ENCODE data around the gene SMC4. TPM values are rescaled to one million over a fixed set of nuclear protein-coding genes. Genes with fewer than 3 reads are reported as not detected.

Gene SMC4
- total RNA-seq, 2 experiments from 2014 or later, result 187 to 189 TPM

DNA sequence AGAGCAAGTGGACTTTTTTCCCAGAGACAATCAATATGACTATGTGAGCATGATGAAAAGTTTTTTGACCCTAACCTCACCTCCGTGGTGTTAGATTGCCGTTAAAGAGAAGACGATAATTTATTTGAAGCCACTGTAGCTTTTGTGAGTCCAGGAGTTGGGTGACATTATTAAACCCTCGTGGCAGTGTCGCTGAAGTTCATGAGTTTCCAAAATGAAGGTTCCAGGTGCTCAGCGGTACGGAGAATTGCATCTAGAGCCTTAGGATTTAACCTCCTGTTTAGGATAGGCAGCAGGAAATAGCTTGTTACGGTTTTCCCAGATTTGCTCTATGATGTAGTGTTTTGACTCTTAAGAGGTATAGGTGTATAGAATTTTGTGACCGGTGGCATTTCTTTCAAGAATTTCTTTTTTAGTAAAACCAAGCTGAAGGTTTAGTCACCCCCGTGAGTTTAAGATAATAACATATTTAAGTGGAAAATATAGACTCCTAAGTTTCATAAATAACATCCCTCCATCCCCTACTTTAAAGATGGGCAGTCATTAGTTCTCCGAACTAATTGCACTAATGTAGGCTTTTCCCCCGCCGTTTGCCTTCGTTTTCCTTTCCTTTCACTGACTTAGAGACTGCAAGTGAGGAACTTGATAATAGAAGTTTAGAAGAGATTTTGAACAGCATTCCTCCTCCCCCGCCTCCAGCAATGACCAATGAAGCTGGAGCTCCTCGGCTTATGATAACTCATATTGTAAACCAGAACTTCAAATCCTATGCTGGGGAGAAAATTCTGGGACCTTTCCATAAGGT lies 2.0 kb downstream of the SMC4 start:
- no peak for DNase-seq
- H3K9me3 Mint-ChIP-seq, result no peaks in the 10 kb centered on the region
- peaks cover 43% of the 10 kb centered on the region for H3K36me3 Mint-ChIP-seq
- H3K4me3 Mint-ChIP-seq, result peak overlapping the region; percentile 92
- POLR2A ChIA-PET, result interaction anchor here (1.2 to 2.9 kb wide), 2 partner anchors 13 to 47 kb away, joined by 5 to 39 read pairs; partner anchors contain the start of gene TRIM59
- ATAC-seq (ENCODE audit: low read depth), result no peak
- H3K27ac Mint-ChIP-seq, result peak overlapping the region; percentile 86
- H3K4me1 Mint-ChIP-seq, result peaks cover 34% of the 10 kb centered on the region
- H3K27me3 Mint-ChIP-seq, result no peaks in the 10 kb centered on the region

DNA sequence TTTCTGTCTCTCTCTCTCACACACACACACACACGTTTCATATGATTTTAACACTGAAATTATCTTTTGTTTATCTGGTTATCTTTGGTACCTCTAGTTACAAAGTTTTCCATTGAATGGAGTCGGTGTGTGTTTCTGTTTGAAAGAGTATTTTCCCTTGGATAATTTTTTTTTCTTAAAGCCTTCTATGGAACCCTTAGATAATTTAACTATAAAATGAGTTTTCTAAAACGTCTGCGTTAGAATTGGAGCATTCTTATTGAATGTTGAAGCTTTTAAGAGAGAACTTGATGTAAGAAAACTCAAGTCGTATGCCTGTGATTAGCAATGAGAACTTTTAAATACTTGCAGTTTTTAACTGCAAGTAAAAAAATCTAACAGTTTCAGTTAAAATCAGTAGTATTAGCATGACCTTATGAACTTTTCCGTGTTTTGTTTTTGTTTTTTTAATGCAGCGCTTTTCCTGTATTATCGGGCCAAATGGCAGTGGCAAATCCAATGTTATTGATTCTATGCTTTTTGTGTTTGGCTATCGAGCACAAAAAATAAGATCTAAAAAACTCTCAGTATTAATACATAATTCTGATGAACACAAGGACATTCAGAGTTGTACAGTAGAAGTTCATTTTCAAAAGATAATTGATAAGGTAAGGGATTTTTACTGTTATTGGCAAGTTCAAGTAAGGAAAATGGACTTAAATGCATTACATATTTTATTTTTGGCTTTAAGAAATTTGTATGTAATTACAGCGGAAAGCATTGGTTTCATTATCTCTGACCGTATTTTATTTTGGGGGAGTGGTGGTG lies 3.0 kb downstream of the SMC4 start:
- Mint-ChIP-seq H3K27ac (peak overlapping the region; percentile 14), H3K4me3 (peak overlapping the region; percentile 92), H3K36me3 (peaks cover 43% of the 10 kb centered on the region), H3K27me3 (no peaks in the 10 kb centered on the region), H3K4me1 (peaks cover 29% of the 10 kb centered on the region), H3K9me3 (no peaks in the 10 kb centered on the region)
- no peak for ATAC-seq (ENCODE audit: low read depth)
- POLR2A ChIA-PET, result interaction anchor here (1.2 to 2.9 kb wide), 2 partner anchors 12 to 47 kb away, joined by 5 to 39 read pairs; partner anchors contain the start of gene TRIM59
- DNase-seq, result no peak

DNA sequence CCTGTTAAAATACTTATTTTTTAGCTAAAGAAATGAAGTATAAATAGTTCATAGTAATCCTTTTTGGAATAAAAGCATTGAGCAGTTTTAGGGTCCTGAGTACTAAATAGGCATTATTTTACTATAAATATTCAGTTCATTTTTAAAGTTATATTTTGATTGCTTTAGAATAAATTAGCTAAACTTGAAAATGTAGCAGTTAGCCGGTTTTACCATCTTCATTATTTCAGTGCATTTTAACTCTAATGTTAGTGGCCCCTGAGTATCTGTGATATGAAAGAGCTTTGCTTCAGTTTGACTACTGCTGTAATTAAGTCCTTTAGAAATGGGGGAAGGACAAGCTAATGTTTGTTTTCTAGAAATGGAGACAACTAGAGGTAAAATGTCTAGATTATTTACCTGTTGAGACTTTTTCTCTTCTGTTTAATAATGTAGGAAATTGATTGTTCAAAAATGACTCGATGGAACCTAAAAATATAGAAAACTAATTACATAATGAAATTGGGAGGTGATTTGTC lies 3.6 kb downstream of the SMC4 start:
- Mint-ChIP-seq H3K36me3 (peaks cover 44% of the 10 kb centered on the region), H3K27me3 (no peaks in the 10 kb centered on the region), H3K27ac (peak overlapping the region; percentile 14), H3K4me1 (peaks cover 26% of the 10 kb centered on the region), H3K4me3 (peak overlapping the region; percentile 92), H3K9me3 (no peaks in the 10 kb centered on the region)
- POLR2A ChIA-PET, result interaction anchor here (2.9 kb wide), 1 partner anchor 46 kb away, joined by 39 read pairs; the partner anchor contains the start of gene TRIM59
- ATAC-seq (ENCODE audit: low read depth) (no peak), DNase-seq (no peak)

DNA sequence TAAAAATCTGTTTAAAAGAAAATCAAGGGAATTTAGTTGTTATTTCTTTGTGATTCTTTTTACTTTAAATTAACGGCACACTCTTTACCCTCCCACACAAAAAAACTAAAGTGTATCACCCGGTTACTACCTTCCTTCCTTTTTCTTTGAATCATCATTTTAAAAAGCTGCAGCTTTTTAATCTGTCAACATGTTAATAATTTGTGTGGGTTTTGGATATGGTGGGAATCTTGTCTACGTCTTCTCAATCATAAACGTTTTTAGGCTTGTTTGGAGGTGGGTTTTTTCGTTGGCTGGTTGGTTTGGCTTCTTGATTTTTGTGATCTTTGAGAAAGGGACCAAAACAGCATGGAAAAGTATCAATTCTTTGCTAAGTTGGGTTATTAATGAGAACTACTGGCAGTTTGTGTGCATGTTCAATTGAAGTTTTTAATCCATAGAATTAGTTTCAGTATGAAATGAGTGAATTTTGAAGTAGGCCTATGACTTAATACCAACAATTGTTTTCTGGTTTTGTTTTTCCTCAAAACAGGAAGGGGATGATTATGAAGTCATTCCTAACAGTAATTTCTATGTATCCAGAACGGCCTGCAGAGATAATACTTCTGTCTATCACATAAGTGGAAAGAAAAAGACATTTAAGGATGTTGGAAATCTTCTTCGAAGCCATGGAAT lies 4.5 kb downstream of the SMC4 start:
- peak overlapping the region; percentile 75 for H3K27ac Mint-ChIP-seq
- ATAC-seq (ENCODE audit: low read depth) (no peak), DNase-seq (no peak)
- no peaks in the 10 kb centered on the region for H3K9me3 Mint-ChIP-seq
- POLR2A ChIA-PET, result interaction anchor here (2.9 kb wide), 1 partner anchor 45 kb away, joined by 39 read pairs; the partner anchor contains the start of gene TRIM59
- H3K4me3 Mint-ChIP-seq, result peak overlapping the region; percentile 92
- no peaks in the 10 kb centered on the region for H3K27me3 Mint-ChIP-seq
- peaks cover 50% of the 10 kb centered on the region for H3K36me3 Mint-ChIP-seq
- peaks cover 27% of the 10 kb centered on the region for H3K4me1 Mint-ChIP-seq

DNA sequence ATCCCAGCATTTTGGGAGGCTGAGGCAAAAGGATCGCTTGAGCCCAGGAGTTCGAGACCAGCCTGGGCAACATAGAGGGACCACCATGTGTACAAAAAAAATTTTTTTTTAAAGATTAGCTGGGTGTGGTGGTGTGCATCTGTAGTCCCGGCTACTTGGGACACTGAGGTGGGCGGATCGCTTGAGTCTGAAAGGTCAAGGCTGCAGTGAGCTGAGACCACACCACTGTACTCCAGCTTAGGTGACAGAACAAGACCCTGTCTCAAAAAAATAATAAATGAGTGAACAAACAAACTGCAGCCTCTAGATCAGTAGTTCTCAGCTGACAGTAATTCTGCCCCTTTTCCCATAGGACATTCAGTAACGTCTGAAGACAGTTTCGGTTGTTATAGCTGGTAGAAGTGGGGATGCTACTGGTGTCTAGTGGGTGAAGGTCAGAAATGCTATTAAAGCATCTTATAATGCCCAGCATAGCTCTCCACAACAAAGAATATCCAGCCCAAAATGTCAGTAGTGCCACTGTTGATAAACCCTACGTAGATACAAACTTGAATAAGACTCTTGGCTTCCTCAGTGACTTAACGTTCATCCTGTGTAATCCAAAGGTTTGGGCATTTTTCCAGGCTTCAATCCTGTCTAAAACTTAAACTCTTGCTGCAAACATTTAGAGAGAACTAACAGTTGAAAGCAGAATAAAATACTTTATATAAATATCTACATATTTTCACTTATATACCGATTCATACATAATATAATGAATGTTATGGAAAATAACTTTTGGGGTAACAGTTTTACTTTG lies 10.6 kb downstream of the SMC4 start:
- H3K9me3 Mint-ChIP-seq, result no peaks in the 10 kb centered on the region
- DNase-seq, result no peak
- peaks cover 25% of the 10 kb centered on the region for H3K36me3 Mint-ChIP-seq
- no peak overlapping the region for H3K27ac Mint-ChIP-seq
- H3K4me3 Mint-ChIP-seq, result no peak overlapping the region
- peaks cover 10% of the 10 kb centered on the region for H3K4me1 Mint-ChIP-seq
- H3K27me3 Mint-ChIP-seq, result no peaks in the 10 kb centered on the region
- no peak for ATAC-seq (ENCODE audit: low read depth)
- POLR2A ChIA-PET, result interaction anchor here (0.6 to 3.0 kb wide), 3 partner anchors 9 to 95 kb away, joined by 3 to 14 read pairs (median 4); partner anchors contain the start of gene SMC4

DNA sequence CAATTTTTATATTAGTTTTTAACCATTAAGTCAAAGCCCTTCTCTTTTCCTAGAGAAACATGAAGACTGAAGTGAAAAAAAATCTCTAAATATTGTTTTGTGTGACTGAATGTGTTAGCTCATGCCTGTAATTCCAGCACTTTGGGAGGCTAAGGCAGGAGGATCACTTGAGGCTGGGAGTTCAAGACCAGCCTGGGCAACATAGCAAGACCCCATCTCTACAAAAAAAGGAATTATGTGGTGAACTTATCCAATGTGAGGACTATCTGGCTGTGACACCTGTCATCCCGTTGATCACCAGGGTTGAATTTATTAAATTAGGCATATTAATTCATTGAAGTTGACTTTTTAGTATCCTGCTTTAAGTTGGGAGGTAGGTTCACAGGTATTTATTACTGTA lies 13.0 kb downstream of the SMC4 start:
- Mint-ChIP-seq H3K27ac (no peak overlapping the region), H3K4me1 (peaks cover 17% of the 10 kb centered on the region), H3K36me3 (peaks cover 29% of the 10 kb centered on the region), H3K9me3 (no peaks in the 10 kb centered on the region), H3K27me3 (no peaks in the 10 kb centered on the region), H3K4me3 (no peak overlapping the region)
- POLR2A ChIA-PET, result interaction anchor here (2.9 kb wide), 1 partner anchor 13 kb away, joined by 10 read pairs; the partner anchor contains the start of gene SMC4
- DNase-seq (no peak), ATAC-seq (ENCODE audit: low read depth) (no peak)

DNA sequence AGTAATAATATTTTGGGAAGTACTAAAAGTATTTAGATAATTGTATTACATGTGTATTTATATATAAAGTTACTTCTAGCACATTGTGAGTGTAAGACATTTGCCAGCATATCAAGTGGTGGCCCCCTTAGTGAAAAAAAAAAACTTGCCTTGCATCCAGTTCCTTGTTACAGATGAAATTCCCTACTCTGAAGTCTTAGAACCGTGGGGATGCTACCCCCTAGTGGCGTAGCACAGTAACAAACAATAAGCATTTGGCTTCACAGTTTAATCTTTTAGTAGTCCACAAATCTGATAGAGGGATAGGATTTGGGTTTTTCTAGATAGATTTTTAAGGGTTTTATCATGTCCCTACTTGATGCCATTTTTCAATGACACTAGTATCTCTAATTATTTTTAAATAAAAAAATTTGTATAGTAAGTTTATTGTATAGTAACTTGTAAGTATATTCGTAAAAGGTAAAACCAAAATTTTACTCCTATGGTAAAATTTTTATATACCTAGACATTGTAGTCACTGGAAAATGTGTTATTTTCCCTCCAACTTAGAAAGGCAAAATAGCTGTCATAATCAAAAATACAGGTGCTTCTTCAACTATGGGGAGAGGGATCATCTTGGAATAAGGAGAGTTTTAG lies 14.3 kb downstream of the SMC4 start:
- Mint-ChIP-seq H3K9me3 (no peaks in the 10 kb centered on the region), H3K36me3 (peaks cover 33% of the 10 kb centered on the region), H3K27me3 (no peaks in the 10 kb centered on the region), H3K4me1 (peaks cover 18% of the 10 kb centered on the region), H3K27ac (no peak overlapping the region), H3K4me3 (no peak overlapping the region)
- peak; percentile 73 for ATAC-seq (ENCODE audit: low read depth)
- POLR2A ChIA-PET, result interaction anchor here (2.9 kb wide), 1 partner anchor 14 kb away, joined by 10 read pairs; the partner anchor contains the start of gene SMC4
- peak; percentile 46 for DNase-seq

DNA sequence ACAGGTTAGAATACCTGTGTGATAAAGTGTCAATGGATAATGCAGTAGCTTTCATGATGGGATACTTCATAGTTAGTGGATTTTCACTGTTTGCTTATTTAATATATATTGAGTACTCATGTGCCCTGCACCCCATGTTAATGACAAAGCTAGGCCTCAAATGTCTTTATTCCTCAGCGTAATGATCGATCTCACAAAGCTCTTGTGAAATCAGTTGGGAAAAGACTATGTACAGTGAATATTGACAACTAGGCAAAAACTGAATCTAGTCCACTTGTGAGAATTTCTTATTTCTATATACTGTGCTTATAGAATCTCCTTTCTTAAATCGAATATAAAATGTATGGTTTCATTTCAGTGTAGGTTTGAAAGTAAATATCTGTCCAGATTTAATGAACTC lies 17.9 kb downstream of the SMC4 start:
- DNase-seq (no peak), ATAC-seq (ENCODE audit: low read depth) (no peak)
- no peaks in the 10 kb centered on the region for H3K9me3 Mint-ChIP-seq
- POLR2A ChIA-PET, result interaction anchor here (0.9 to 1.7 kb wide), 2 partner anchors 10 to 17 kb away, joined by 3 to 5 read pairs; partner anchors contain the start of gene SMC4
- H3K27ac Mint-ChIP-seq, result no peak overlapping the region
- peaks cover 46% of the 10 kb centered on the region for H3K36me3 Mint-ChIP-seq
- no peak overlapping the region for H3K4me3 Mint-ChIP-seq
- peaks cover 21% of the 10 kb centered on the region for H3K4me1 Mint-ChIP-seq
- H3K27me3 Mint-ChIP-seq, result no peaks in the 10 kb centered on the region

DNA sequence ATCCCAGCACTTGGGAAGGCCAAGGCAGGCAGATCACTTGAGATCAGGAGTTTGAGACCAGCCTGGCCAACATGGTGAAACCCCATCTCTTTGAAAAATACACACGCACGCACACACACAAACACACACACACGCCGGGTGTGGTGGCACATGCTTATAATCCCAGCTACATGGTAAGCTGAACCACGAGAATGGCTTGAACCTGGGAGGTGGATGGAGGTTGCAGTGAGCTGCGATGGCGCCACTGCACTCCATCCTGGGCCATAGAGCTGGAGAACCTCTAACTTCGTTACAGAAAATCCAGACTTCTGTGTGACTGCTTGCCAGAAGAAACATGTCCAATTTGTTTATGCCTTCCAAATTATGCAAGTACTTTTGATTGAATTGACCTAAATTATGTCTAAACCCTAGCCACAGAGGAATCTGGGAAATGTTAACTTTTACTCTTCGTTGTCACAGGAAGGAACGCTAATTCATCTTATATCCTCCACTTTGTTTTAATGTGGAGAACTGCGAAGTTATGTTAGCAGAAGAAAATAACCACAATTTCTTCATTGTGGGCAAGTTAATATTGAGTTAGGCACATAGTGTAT lies 28.5 kb downstream of the SMC4 start:
- H3K9me3 Mint-ChIP-seq, result no peaks in the 10 kb centered on the region
- POLR2A ChIA-PET, result interaction anchor here (1.0 to 1.4 kb wide), 2 partner anchors 21 to 22 kb away, joined by 3 to 4 read pairs; partner anchors contain the start of gene TRIM59
- H3K4me3 Mint-ChIP-seq, result no peak overlapping the region
- no peaks in the 10 kb centered on the region for H3K27me3 Mint-ChIP-seq
- peaks cover 7% of the 10 kb centered on the region for H3K4me1 Mint-ChIP-seq
- ATAC-seq (ENCODE audit: low read depth), result no peak
- H3K27ac Mint-ChIP-seq, result peak overlapping the region; percentile 12
- no peak for DNase-seq
- H3K36me3 Mint-ChIP-seq, result peaks cover 47% of the 10 kb centered on the region

DNA sequence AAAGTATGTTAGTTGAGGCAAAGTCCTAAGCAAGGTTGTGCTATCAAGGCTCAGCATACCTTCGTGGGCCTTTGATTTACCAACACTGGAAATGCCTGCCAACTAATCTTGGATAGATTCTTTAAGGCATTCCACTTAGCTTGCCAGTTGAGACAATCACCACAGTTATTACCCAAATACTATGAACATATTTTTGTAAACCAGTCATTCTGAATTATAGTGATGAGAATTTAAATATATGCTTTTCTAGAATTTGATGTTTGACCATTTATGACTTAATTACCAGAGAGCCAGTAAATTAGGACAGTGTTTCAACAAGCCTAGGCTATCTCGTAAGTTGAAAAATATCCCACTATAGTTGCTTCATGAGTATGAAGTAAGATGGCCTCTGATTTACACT lies 34.6 kb downstream of the SMC4 start:
- peaks cover 17% of the 10 kb centered on the region for H3K4me1 Mint-ChIP-seq
- DNase-seq, result no peak
- ATAC-seq (ENCODE audit: low read depth), result no peak
- peaks cover 34% of the 10 kb centered on the region for H3K36me3 Mint-ChIP-seq
- no peaks in the 10 kb centered on the region for H3K9me3 Mint-ChIP-seq
- no peaks in the 10 kb centered on the region for H3K27me3 Mint-ChIP-seq
- POLR2A ChIA-PET, result interaction anchor here (0.5 kb wide), 1 partner anchor 26 kb away, joined by 3 read pairs; no protein-coding TSS in a partner anchor
- H3K27ac Mint-ChIP-seq, result no peak overlapping the region
- no peak overlapping the region for H3K4me3 Mint-ChIP-seq

DNA sequence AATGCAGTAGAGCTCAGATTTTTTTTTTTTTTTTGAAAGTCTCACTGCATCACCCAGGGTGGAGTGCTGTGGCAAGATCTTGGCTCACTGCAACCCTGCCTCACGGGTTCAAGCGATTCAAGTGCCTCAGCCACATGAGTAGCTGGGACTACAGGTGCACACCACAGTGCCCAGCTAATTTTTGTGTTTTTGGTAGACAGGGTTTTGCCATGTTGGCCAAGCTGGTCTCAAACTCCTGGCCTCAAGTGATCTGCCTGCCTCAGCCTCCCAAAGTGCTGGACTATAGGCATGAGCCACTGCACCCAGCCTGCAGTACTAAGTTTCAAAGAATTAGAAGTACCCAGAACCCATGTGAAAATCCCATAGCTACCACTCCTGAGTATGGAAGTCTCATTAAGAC lies 35.6 kb downstream of the SMC4 start:
- H3K27ac Mint-ChIP-seq, result peak overlapping the region; percentile 48
- ATAC-seq (ENCODE audit: low read depth) (no peak), DNase-seq (no peak)
- peaks cover 40% of the 10 kb centered on the region for H3K36me3 Mint-ChIP-seq
- no peaks in the 10 kb centered on the region for H3K27me3 Mint-ChIP-seq
- POLR2A ChIA-PET, result interaction anchor here (0.9 kb wide), 1 partner anchor 16 kb away, joined by 3 read pairs; no protein-coding TSS in a partner anchor
- no peak overlapping the region for H3K4me3 Mint-ChIP-seq
- H3K9me3 Mint-ChIP-seq, result no peaks in the 10 kb centered on the region
- H3K4me1 Mint-ChIP-seq, result peaks cover 21% of the 10 kb centered on the region
